Stomach smooth muscle (tissue), 2 donors: ENCODE measurements around the gene FOXD4L6.
"Not testable (repeated sequence)": the region's sequence is repeated elsewhere in the genome, so short reads cannot be mapped to it uniquely, and the experiment has no call there.

Source experiments
- H3K27ac ChIP-seq: one replicate; pipeline ENCODE4 v1.7.0; 2013; ENCODE audit warnings: mild to moderate bottlenecking, low read length, inconsistent platforms
- H3K27me3 ChIP-seq, 2 donors: one replicate each; pipeline ENCODE4 v1.7.0; 2013; ENCODE audit warnings: low read length in 2 of 2; ENCODE audit not compliant: insufficient read depth in 2 of 2, control insufficient read depth in 1 of 2
- H3K36me3 ChIP-seq, 2 donors: one replicate each; pipeline ENCODE4 v1.7.0; 2013; ENCODE audit warnings: low read length in 2 of 2; ENCODE audit not compliant: control insufficient read depth in 2 of 2, insufficient read depth in 2 of 2
- H3K4me1 ChIP-seq: one replicate; pipeline ENCODE4 v1.7.0; 2013; ENCODE audit warnings: low read length; ENCODE audit not compliant: control insufficient read depth, insufficient read depth
- H3K4me3 ChIP-seq, 2 donors: one replicate each; pipeline ENCODE4 v1.7.0; 2013; ENCODE audit warnings: low read length in 2 of 2
- H3K9ac ChIP-seq, 2 donors: one replicate each; pipeline ENCODE4 v1.7.0; 2013; ENCODE audit warnings: low read length in 2 of 2, mild to moderate bottlenecking in 1 of 2
- H3K9me3 ChIP-seq, 2 donors: one replicate each; pipeline ENCODE4 v1.7.0; 2013; ENCODE audit warnings: low read length in 2 of 2; ENCODE audit not compliant: control insufficient read depth in 2 of 2
- donor health status: healthy.
- donor health status: Pancreatic carcinoma.

FOXD4L6 gene

GRCh38 chr9:41119719-41120118 is 8.8 kb downstream of the FOXD4L6 start:
- H3K4me3 ChIP-seq, H3K9me3 ChIP-seq, H3K4me1 ChIP-seq, H3K27ac ChIP-seq, H3K27me3 ChIP-seq, H3K9ac ChIP-seq, H3K36me3 ChIP-seq: not testable (repeated sequence)

GRCh38 chr9:41119311-41119710 is 9.2 kb downstream of the FOXD4L6 start:
- not testable (repeated sequence) for H3K4me1 ChIP-seq, H3K36me3 ChIP-seq, H3K4me3 ChIP-seq, H3K27ac ChIP-seq, H3K9me3 ChIP-seq, H3K27me3 ChIP-seq, H3K9ac ChIP-seq

- H3K9me3 ChIP-seq, H3K4me1 ChIP-seq, H3K9ac ChIP-seq, H3K27me3 ChIP-seq, H3K4me3 ChIP-seq, H3K27ac ChIP-seq, H3K36me3 ChIP-seq: not testable (repeated sequence)
Observed at GRCh38 chr9:41113348-41113747, 15.1 kb downstream of the FOXD4L6 start.

DNA sequence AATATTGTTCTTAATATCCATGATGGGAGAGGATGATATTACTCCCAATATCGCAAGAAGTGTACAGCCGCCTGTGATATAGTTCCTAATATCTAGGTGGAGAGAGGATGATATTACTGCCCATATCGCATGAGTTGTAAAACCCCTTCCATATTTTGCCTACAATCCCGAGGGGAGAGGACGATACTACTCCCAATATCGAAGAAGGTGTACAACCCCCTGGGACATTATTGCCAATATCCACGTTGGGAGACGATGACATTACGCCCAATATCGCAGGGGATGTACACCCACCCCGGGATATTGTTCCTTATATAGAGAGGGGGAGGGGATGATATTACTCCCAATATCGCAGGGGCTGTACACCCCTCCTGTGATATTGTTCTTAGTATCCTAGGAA is 17.1 kb downstream of the FOXD4L6 start:
- not testable (repeated sequence) for H3K4me1 ChIP-seq, H3K27me3 ChIP-seq

GRCh38 chr9:41110913-41111312 is 17.6 kb downstream of the FOXD4L6 start:
- H3K4me3 ChIP-seq, H3K27me3 ChIP-seq, H3K27ac ChIP-seq, H3K9ac ChIP-seq, H3K4me1 ChIP-seq, H3K36me3 ChIP-seq, H3K9me3 ChIP-seq: not testable (repeated sequence)

More for the DNA sequence above, 17.1 kb downstream of the FOXD4L6 start:
- H3K27ac ChIP-seq, H3K4me3 ChIP-seq, H3K9ac ChIP-seq, H3K9me3 ChIP-seq, H3K36me3 ChIP-seq: not testable (repeated sequence)

- not testable (repeated sequence) for H3K9ac ChIP-seq, H3K27ac ChIP-seq, H3K4me3 ChIP-seq, H3K9me3 ChIP-seq, H3K4me1 ChIP-seq, H3K36me3 ChIP-seq, H3K27me3 ChIP-seq
Observed at GRCh38 chr9:41109253-41109652, 19.2 kb downstream of the FOXD4L6 start.

DNA sequence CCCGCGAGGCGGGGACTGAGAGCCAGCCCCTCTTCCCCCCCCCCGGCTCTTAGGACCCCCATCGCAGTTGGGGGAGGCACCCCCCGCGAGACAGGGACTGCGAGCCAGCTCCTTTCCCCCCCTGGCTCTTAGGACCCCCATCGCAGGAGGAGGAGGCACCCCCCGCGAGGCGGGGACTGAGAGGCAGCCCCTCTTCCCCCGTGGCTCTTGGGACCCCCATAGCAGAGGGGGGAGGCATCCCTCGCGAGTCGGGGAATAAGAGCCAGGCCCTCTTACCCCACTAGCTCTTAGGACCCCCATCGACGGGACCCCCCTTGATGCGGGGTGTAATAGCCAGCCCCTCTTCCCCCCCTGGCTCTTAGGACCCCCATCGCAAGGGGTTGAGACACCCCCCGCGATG is 19.7 kb downstream of the FOXD4L6 start:
- not testable (repeated sequence) for H3K27me3 ChIP-seq, H3K9ac ChIP-seq, H3K4me3 ChIP-seq, H3K9me3 ChIP-seq, H3K36me3 ChIP-seq, H3K4me1 ChIP-seq, H3K27ac ChIP-seq

DNA sequence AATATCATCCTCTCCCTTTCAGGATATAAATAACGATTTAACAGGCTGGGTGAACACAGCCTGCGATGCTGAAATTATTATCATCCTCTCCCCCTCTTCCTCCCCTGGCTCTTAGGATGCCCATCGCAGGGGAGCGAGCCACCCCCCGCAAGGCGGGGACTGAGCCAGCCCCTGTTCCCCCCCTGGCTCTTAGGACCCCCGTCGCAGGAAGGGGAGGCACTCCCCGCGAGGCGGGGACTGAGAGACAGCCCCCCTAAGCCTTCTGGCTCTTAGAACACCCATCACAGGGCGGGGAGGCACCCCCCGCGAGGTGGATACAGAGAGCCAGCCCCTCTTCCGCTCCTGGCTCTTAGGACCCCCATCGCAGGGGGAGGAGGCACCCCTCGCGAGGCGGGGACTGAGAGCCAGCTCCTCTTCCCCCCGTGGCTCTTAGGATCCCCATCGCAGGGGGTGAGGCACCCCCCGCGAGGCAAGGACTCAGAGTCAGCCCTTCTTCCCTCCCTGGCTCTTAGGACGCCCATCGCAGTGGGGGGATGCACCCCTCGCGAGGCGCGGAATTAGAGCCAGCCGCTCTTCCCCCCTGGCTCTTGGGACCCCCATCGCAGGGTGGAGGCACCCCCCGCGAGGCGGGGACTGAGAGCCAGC is 21.9 kb downstream of the FOXD4L6 start:
- H3K9me3 ChIP-seq, H3K4me3 ChIP-seq: not testable (repeated sequence)

GRCh38 chr9:41105557-41106253 is 22.8 kb downstream of the FOXD4L6 start:
- not testable (repeated sequence) for H3K4me1 ChIP-seq, H3K27me3 ChIP-seq, H3K36me3 ChIP-seq, H3K4me3 ChIP-seq, H3K9me3 ChIP-seq, H3K9ac ChIP-seq, H3K27ac ChIP-seq

More for the DNA sequence above, 21.9 kb downstream of the FOXD4L6 start:
- H3K36me3 ChIP-seq, H3K27me3 ChIP-seq, H3K27ac ChIP-seq, H3K4me1 ChIP-seq, H3K9ac ChIP-seq: not testable (repeated sequence)

GRCh38 chr9:41104542-41104941 is 23.9 kb downstream of the FOXD4L6 start:
- H3K9ac ChIP-seq, H3K4me1 ChIP-seq, H3K4me3 ChIP-seq, H3K27me3 ChIP-seq, H3K27ac ChIP-seq, H3K36me3 ChIP-seq, H3K9me3 ChIP-seq: not testable (repeated sequence)

GRCh38 chr9:41100508-41100907 is 28.0 kb downstream of the FOXD4L6 start:
- not testable (repeated sequence) for H3K9me3 ChIP-seq, H3K4me1 ChIP-seq, H3K27me3 ChIP-seq, H3K9ac ChIP-seq, H3K4me3 ChIP-seq, H3K36me3 ChIP-seq, H3K27ac ChIP-seq
